Hepatocyte (in vitro differentiated cells): Measurements from ENCODE around the gene PSMF1.

Experiments used
- CTCF ChIP-seq: fragments of 200-600 bp; sonication (generic); IDR thresholded peaks from 2 replicates; pipeline ENCODE4 v1.5.1; 2016; ENCODE audit warnings: antibody characterized with exemption, mild to moderate bottlenecking; ENCODE audit not compliant: poor library complexity
- EZH2 ChIP-seq: fragments of 200-600 bp; sonication (generic); IDR thresholded peaks from 2 replicates; pipeline ENCODE4 v1.6.1; 2016; ENCODE audit warnings: antibody characterized with exemption, mild to moderate bottlenecking, borderline replicate concordance

GRCh38 chr20:1205802-1206201 is 87.4 kb downstream of the PSMF1 start:
- no peak for TF ChIP-seq CTCF
- no peak for TF ChIP-seq EZH2
